ENCODE data around the gene HOXA9. TPM values are rescaled to one million over a fixed set of nuclear protein-coding genes. Genes with fewer than 3 reads are reported as not detected.

The HOXA9 gene
- total and polyA plus RNA-seq, 7 donors = 13.0 to 35.7 (median 21.6) TPM

DNA sequence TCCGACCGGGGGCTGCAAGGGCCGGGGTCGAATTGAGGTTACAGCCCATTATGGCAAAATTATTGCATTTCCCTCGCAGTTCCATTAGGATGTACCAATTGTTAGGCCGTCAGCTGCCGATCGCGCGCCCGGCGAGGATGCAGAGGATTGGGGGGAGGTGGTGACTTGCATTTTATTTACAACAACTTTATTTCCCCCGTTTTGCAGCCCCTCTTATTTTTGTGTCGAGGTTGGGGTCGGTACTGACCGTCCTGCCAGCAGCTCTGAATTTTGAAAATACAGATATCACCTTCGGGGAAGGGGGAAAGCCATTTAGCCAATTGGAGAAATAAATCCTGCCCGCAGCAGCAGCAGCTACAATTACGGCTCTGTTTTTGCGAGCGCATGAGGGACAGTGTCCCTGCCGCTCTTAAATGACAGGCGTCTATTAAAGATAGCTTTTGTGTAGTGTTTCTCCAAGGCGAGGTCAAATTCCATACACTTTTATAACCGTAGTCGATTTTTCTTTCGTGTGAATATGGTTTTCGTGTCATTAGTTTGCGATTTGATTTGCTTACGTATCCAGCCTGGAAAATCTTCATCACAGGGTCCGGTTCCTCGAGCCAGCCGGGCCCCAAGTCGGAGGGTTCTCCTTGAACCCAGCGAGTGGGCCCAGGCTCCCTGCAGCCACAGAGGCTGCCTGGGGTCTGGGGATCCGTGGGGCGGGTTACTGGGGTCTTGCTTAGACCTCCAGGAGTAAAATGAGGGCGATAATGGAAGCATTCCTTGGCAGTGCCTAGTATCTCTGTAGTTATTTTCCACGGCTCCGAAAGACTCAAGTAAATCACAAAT is 21.2 kb downstream of the HOXA9 start:
- Histone ChIP-seq H3K36me3 (peaks cover 15 to 42% (median 17%) of the 10 kb centered on the region in 4 donors), H3K4me3 (peak overlapping the region in 3 of 4 donors; percentile 52 to 60 (median 58)), H3K9me3 (no peaks in the 10 kb centered on the region), H3K27me3 (no peaks in the 10 kb centered on the region), H3K27ac (peak overlapping the region; percentile 52 to 99 (median 92)), H3K4me1 (peaks cover 0 to 48% (median 34%) of the 10 kb centered on the region in 4 donors)
- TF ChIP-seq, protein P1, sequence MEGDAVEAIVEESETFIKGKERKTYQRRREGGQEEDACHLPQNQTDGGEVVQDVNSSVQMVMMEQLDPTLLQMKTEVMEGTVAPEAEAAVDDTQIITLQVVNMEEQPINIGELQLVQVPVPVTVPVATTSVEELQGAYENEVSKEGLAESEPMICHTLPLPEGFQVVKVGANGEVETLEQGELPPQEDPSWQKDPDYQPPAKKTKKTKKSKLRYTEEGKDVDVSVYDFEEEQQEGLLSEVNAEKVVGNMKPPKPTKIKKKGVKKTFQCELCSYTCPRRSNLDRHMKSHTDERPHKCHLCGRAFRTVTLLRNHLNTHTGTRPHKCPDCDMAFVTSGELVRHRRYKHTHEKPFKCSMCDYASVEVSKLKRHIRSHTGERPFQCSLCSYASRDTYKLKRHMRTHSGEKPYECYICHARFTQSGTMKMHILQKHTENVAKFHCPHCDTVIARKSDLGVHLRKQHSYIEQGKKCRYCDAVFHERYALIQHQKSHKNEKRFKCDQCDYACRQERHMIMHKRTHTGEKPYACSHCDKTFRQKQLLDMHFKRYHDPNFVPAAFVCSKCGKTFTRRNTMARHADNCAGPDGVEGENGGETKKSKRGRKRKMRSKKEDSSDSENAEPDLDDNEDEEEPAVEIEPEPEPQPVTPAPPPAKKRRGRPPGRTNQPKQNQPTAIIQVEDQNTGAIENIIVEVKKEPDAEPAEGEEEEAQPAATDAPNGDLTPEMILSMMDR (IDR thresholded peaks at IDR 0.05) = no peak
- TF ChIP-seq POLR2AphosphoS5 (IDR thresholded peaks at IDR 0.05) (no peak), EP300 (IDR thresholded peaks at IDR 0.05) (no peak), POLR2A (IDR thresholded peaks at IDR 0.05) (no peak)
- DNase-seq = peak; percentile 64
- WGBS, 2 donors = 12 to 59% methylated on average over 40 of the region's 40 CpGs
- intact Hi-C loops (cut with DNase I) = loop anchor here (2.0 kb wide), 1 partner anchor 289 kb away; no protein-coding TSS in a partner anchor

DNA sequence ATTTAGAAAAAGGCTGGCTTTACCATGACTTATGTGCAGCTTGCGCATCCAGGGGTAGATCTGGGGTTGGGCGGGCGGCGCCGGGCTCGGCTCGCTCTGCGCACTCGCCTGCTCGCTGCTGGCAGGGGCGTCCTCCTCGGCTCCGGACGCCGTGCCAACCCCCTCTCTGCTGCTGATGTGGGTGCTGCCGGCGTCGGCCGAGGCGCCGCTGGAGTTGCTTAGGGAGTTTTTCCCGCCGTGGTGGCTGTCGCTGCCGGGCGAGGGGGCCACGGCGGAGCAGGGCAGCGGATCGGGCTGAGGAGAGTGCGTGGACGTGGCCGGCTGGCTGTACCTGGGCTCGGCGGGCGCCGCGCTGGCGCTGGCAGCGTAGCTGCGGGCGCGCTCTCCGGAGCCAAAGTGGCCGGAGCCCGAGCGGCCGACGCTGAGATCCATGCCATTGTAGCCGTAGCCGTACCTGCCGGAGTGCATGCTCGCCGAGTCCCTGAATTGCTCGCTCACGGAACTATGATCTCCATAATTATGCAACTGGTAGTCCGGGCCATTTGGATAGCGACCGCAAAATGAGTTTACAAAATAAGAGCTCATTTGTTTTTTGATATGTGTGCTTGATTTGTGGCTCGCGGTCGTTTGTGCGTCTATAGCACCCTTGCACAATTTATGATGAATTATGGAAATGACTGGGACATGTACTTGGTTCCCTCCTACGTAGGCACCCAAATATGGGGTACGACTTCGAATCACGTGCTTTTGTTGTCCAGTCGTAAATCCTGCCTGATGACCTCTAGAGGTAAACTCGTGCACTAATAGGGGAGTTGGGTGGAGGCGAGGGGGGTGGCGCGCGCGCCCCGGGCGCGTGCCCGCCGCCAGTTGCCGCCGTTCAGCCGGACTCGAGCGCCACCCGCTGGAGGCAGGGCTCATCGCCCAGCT is 22.1 kb downstream of the HOXA9 start, which contains the start of gene HOXA5:
HOXA5 (minus strand) TSS at position 659 of the 927 bp plus-strand sequence; CDS start at position 585, 74 bp downstream.
- Histone ChIP-seq H3K4me1 (peaks cover 0 to 43% (median 27%) of the 10 kb centered on the region in 4 donors), H3K36me3 (peaks cover 15 to 43% (median 17%) of the 10 kb centered on the region in 4 donors), H3K4me3 (peak within 1 kb of the TSS; percentile 30 to 60 (median 55)), H3K27me3 (no peaks in the 10 kb centered on the region), H3K27ac (peak within 1 kb of the TSS; percentile 82 to 99 (median 92)), H3K9me3 (no peaks in the 10 kb centered on the region)
- peak; percentile 86 to 96 (median 90) for TF ChIP-seq POLR2AphosphoS5 (IDR thresholded peaks at IDR 0.05)
- TF ChIP-seq, protein P1 (IDR thresholded peaks at IDR 0.05) = peak; percentile 62 to 75 (median 68)
- TF ChIP-seq EP300 (IDR thresholded peaks at IDR 0.05) = peak in 2 of 4 donors; percentile 67 to 86
- peak; percentile 28 to 60 for TF ChIP-seq POLR2A (IDR thresholded peaks at IDR 0.05)
- WGBS, 2 donors = 11 to 44% methylated on average over 86 of the region's 86 CpGs
- intact Hi-C loops (cut with DNase I) = loop anchor here (2.0 kb wide), 1 partner anchor 288 kb away; no protein-coding TSS in a partner anchor
- DNase-seq = peak; percentile 90

DNA sequence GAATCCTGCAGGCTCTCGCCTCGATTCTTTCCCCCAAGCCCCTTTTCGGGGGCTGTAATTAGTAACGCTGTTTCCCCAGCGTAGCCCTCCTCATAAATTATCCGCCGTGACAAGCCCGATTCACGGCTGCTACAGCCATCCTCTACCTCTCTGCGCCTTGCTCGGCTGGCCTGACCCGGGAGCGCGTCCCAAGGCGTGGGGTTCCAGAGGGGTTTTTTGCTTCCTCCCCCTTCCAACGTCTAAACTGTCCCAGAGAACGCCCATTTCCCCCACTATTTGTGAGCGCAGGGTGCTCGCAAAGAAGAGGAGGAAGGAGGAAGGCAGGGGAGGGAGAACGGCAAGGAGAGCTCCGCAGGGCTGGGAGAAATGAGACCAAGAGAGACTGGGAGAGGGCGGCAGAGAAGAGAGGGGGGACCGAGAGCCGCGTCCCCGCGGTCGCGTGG is 22.7 kb downstream of the HOXA9 start:
- TF ChIP-seq EP300 (IDR thresholded peaks at IDR 0.05) (no peak), POLR2A (IDR thresholded peaks at IDR 0.05) (no peak), POLR2AphosphoS5 (IDR thresholded peaks at IDR 0.05) (no peak)
- TF ChIP-seq, protein P1 (IDR thresholded peaks at IDR 0.05) = no peak
- H3K27me3 ChIP-seq = no peaks in the 10 kb centered on the region
- no peaks in the 10 kb centered on the region for H3K9me3 ChIP-seq
- WGBS, 2 donors = 8 to 50% methylated on average over 29 of the region's 29 CpGs
- peak overlapping the region; percentile 30 to 60 (median 55) for H3K4me3 ChIP-seq
- H3K4me1 ChIP-seq = peaks cover 0 to 42% (median 25%) of the 10 kb centered on the region in 4 donors
- H3K27ac ChIP-seq = peak overlapping the region; percentile 82 to 99 (median 92)
- H3K36me3 ChIP-seq = peaks cover 15 to 43% (median 17%) of the 10 kb centered on the region in 4 donors
- no peak for DNase-seq
- intact Hi-C loops (cut with DNase I) = loop anchor here (2.0 kb wide), 1 partner anchor 288 kb away; no protein-coding TSS in a partner anchor

DNA sequence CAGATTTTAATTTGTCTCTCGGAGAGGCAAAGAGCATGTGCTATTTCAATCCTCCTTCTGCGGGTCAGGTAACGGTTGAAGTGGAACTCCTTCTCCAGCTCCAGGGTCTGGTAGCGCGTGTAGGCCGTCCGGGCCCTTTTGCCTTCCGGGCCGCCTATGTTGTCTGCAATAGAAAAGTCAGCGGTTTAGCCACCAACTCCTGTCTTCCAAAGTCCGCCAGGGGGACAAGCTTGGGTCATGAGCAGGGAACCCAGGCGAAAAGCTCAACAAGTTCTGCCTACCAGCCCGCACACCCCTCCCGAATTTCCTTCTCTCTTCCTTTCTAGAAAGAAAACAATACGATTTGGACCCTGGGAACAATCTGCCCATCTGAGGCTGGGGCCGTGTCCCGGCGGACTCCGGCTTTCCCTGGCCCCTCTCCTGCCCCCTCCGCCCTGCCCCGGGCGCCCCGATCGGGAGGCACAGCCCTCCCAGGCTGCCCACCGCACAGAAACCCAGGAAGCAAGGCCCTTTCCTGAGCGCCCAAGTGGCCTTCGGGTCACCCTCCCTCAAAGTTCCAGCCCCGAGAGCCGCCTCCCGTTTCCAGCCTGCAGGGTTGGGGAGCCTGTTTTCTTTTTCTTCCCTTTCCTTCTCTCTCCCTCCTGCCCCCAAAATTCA is 23.3 kb downstream of the HOXA9 start:
- no peak for DNase-seq
- TF ChIP-seq, protein P1 (IDR thresholded peaks at IDR 0.05) = peak in 1 of 4 experiments; percentile 7
- TF ChIP-seq POLR2A (IDR thresholded peaks at IDR 0.05) (no peak), EP300 (IDR thresholded peaks at IDR 0.05) (no peak), POLR2AphosphoS5 (IDR thresholded peaks at IDR 0.05) (peak in 1 of 4 donors; percentile 9)
- H3K9me3 ChIP-seq = no peaks in the 10 kb centered on the region
- H3K36me3 ChIP-seq = peaks cover 15 to 43% (median 17%) of the 10 kb centered on the region in 4 donors
- intact Hi-C loops (cut with DNase I) = loop anchor here (2.0 kb wide), 1 partner anchor 287 kb away; no protein-coding TSS in a partner anchor
- 11 to 54% methylated on average over 30 of the region's 30 CpGs for WGBS, 2 donors
- H3K4me3 ChIP-seq = peak overlapping the region; percentile 30 to 60 (median 55)
- H3K27me3 ChIP-seq = no peaks in the 10 kb centered on the region
- H3K27ac ChIP-seq = peak overlapping the region; percentile 82 to 99 (median 92)
- H3K4me1 ChIP-seq = peaks cover 0 to 42% (median 23%) of the 10 kb centered on the region in 4 donors

Measured in sigmoid colon (tissue), 7 donors.